Measurements from ENCODE around the gene KCNG4. TPM values are rescaled to one million over a fixed set of nuclear protein-coding genes. Genes with fewer than 3 reads are reported as not detected.

Gene KCNG4
- total RNA-seq, 1 donor from 2014 or later, result not detected

DNA sequence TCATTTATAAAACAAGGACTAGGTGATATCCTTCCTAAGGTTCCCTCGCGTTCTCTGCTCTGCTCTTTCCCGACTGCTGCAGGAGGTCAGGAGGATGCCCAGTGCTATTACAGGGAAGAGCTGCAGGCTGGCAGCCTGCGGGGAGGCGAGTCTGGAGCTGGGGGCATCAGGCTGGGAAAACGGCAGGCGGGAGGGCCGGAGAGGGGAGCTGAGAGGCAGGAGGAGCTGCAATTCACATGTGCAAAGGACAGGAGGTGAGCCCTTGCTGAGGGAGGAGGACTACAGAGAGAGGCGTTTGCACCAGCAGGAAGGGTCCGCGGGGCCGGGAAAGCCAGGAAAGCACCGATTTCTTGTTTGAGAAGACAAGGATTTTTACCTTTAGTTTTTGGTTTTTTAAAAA, 40.7 kb downstream of the KCNG4 start:
- H3K27me3 ChIP-seq (ENCODE audit: control insufficient read depth, insufficient read depth, low read length), result peaks cover 8% of the 10 kb centered on the region
- no peak overlapping the region for H3K4me3 ChIP-seq (ENCODE audit: low read depth, low read length)
- no peak for DNase-seq (ENCODE audit: low read depth)
- no peaks in the 10 kb centered on the region for H3K36me3 ChIP-seq (ENCODE audit: control insufficient read depth, insufficient read depth, low read length)
- TF ChIP-seq, protein P1, sequence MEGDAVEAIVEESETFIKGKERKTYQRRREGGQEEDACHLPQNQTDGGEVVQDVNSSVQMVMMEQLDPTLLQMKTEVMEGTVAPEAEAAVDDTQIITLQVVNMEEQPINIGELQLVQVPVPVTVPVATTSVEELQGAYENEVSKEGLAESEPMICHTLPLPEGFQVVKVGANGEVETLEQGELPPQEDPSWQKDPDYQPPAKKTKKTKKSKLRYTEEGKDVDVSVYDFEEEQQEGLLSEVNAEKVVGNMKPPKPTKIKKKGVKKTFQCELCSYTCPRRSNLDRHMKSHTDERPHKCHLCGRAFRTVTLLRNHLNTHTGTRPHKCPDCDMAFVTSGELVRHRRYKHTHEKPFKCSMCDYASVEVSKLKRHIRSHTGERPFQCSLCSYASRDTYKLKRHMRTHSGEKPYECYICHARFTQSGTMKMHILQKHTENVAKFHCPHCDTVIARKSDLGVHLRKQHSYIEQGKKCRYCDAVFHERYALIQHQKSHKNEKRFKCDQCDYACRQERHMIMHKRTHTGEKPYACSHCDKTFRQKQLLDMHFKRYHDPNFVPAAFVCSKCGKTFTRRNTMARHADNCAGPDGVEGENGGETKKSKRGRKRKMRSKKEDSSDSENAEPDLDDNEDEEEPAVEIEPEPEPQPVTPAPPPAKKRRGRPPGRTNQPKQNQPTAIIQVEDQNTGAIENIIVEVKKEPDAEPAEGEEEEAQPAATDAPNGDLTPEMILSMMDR (IDR thresholded peaks at IDR 0.05; ENCODE audit: insufficient read depth, low read length, poor library complexity, severe bottlenecking), result no peak

DNA sequence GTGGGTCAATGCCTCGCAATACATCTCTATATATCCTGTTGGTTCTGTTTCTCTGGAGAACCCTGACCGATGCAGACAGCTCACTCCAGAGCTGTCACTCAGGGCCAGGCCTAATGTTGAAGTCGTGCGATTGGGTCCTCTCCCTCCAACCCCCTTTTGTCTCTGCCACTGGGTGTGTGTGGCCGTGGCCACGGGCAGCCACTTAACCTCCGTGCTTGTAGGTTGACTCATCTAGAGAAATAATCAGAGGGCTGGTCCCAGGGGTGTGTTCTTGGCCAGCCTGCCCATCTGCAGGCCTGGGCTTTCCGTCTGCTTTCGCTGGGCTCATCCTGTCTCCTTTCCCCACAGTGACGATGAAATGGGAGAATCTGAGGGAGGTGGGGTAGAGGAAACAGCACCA, 41.4 kb downstream of the KCNG4 start:
- no peak for DNase-seq (ENCODE audit: low read depth)
- TF ChIP-seq, protein P1 (IDR thresholded peaks at IDR 0.05; ENCODE audit: insufficient read depth, low read length, poor library complexity, severe bottlenecking), result no peak
- no peak overlapping the region for H3K4me3 ChIP-seq (ENCODE audit: low read depth, low read length)
- H3K36me3 ChIP-seq (ENCODE audit: control insufficient read depth, insufficient read depth, low read length), result no peaks in the 10 kb centered on the region
- H3K27me3 ChIP-seq (ENCODE audit: control insufficient read depth, insufficient read depth, low read length), result peaks cover 8% of the 10 kb centered on the region

DNA sequence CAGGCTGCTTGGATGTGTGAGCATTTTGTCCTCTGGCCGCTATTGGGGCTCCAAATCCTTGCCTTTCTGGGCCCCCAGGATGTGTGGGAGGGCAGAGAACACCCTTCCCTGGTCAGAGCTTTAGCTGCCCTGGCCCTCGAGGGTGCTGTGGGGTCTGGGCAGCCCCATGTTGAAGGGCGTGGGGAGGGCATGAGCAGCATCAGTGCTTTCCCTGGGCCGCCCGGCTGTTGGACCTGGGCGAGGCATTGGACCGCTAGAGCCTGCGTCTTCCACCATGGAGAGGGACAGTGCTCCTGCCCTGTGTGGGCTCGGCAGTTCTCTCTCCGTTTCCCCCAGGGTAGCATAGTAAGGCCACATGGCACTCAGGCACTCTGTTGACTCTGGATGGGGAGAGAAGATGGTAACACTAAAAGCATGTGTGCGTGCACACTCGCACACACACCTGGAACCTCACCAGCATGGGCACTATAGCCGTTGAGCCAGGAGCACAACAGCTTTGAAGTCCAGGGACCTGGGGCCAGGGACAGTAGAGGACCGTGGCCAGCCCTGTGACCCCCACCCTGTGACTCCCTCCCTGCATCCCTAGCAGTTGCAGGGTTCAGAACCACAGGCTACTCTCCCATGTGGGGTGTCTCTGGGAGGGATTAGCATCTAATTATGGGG, 42.2 kb downstream of the KCNG4 start:
- Histone ChIP-seq H3K4me3 (ENCODE audit: low read depth, low read length) (no peak overlapping the region), H3K27me3 (ENCODE audit: control insufficient read depth, insufficient read depth, low read length) (peaks cover 8% of the 10 kb centered on the region), H3K36me3 (ENCODE audit: control insufficient read depth, insufficient read depth, low read length) (no peaks in the 10 kb centered on the region)
- TF ChIP-seq, protein P1 (IDR thresholded peaks at IDR 0.05; ENCODE audit: insufficient read depth, low read length, poor library complexity, severe bottlenecking), result no peak
- no peak for DNase-seq (ENCODE audit: low read depth)

DNA sequence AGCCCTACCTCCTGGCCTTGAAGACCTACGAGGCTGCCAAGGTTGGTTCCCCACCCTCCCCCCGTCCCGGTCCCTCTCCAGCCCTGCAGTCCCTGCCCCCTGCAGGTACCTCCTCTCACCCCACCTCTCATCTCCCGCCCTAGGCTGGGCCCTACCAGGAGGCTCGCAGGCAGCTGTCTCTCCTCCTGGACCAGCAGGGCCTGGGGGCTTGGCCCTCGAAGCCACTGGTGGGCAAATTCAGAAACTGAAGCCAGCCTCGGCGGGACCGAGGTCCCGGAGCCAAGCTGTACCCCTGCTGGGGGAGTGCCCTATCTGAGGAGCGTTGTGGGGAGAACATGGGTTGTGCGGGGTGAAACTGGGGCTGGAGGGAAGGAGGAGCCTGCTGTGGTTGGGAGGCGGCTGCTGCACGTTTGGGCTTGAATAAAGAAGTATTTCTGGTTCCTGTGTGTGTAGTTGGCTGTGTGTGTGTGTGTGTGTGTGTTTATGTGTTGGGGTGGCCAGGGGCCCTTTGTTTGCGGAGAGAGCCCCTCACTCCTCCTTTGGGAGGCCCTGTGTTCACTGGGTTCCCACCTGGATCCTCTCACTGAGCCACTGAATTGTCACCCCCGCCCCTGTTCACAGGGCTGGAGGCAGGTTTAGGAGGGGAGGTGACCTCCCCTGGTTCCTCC, 43.0 kb downstream of the KCNG4 start:
- Histone ChIP-seq H3K27me3 (ENCODE audit: control insufficient read depth, insufficient read depth, low read length) (peaks cover 8% of the 10 kb centered on the region), H3K4me3 (ENCODE audit: low read depth, low read length) (no peak overlapping the region), H3K36me3 (ENCODE audit: control insufficient read depth, insufficient read depth, low read length) (no peaks in the 10 kb centered on the region)
- no peak for DNase-seq (ENCODE audit: low read depth)
- TF ChIP-seq, protein P1 (IDR thresholded peaks at IDR 0.05; ENCODE audit: insufficient read depth, low read length, poor library complexity, severe bottlenecking), result no peak

DNA sequence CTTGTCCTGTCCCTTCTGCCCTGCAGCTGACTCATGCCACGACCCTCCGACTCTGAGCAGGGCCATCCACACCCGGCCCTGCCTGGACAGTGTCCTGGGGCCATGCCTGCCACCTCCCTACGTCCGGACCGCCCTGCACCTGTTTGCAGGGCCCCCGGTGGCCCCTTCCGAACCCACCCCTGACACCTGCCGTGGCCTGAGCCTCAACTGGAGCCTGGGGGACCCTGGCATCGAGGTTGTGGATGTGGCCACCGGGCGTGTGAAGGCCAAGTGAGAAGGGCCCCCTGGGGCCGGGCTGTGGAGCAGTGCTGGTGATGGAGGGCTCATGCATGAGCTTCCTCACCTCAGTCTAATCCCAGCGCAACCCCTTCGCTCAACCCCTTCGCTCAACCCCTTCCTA, 43.7 kb downstream of the KCNG4 start:
- no peak overlapping the region for H3K4me3 ChIP-seq (ENCODE audit: low read depth, low read length)
- H3K36me3 ChIP-seq (ENCODE audit: control insufficient read depth, insufficient read depth, low read length), result no peaks in the 10 kb centered on the region
- TF ChIP-seq, protein P1 (IDR thresholded peaks at IDR 0.05; ENCODE audit: insufficient read depth, low read length, poor library complexity, severe bottlenecking), result no peak
- no peak for DNase-seq (ENCODE audit: low read depth)
- peaks cover 8% of the 10 kb centered on the region for H3K27me3 ChIP-seq (ENCODE audit: control insufficient read depth, insufficient read depth, low read length)

Data from kidney epithelial cell (primary cell).